AG10803 (cell line): ENCODE measurements around the gene MAPRE2.

ENCODE experiments used
- DNase-seq: peaks from one replicate; pipeline ENCODE4 v3.0.0; 2010; ENCODE audit warnings: low read depth
- H3K4me3 ChIP-seq: 2 replicates; pipeline ENCODE4 v1.5.1; 2011; ENCODE audit warnings: mild to moderate bottlenecking, low read length, control low read depth
- TF ChIP-seq, protein P1 (sequence below): conservative IDR thresholded peaks from 2 replicates; pipeline ENCODE4 v1.5.1; 2011; ENCODE audit warnings: mild to moderate bottlenecking, low read length, control low read depth, inconsistent platforms

The MAPRE2 gene

DNA sequence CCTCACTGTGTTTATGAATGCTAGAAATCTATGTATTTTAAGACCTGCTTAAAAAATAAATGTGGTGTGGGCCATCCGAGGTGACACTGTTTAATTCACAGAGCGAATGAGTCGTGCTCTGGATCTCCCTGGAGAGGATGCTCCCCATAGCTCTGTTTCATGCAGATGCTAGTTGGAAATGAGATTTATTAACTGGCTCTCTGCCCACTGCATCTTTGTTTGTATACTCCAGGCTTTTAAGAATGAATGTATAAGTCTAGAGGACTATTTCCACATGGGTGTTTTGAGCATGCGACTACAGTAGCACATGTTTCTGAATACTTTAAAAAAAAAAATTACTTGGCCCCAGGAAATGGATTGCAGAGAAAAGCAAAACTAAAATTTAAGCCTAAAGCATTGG, 3.9 kb downstream of the MAPRE2 start:
- 0 out of 2 replicates have a peak overlapping the region, but pooled peaks have one; percentile 1 for H3K4me3 ChIP-seq
- TF ChIP-seq, protein P1, sequence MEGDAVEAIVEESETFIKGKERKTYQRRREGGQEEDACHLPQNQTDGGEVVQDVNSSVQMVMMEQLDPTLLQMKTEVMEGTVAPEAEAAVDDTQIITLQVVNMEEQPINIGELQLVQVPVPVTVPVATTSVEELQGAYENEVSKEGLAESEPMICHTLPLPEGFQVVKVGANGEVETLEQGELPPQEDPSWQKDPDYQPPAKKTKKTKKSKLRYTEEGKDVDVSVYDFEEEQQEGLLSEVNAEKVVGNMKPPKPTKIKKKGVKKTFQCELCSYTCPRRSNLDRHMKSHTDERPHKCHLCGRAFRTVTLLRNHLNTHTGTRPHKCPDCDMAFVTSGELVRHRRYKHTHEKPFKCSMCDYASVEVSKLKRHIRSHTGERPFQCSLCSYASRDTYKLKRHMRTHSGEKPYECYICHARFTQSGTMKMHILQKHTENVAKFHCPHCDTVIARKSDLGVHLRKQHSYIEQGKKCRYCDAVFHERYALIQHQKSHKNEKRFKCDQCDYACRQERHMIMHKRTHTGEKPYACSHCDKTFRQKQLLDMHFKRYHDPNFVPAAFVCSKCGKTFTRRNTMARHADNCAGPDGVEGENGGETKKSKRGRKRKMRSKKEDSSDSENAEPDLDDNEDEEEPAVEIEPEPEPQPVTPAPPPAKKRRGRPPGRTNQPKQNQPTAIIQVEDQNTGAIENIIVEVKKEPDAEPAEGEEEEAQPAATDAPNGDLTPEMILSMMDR, result no peak
- DNase-seq, result peak; percentile 61

DNA sequence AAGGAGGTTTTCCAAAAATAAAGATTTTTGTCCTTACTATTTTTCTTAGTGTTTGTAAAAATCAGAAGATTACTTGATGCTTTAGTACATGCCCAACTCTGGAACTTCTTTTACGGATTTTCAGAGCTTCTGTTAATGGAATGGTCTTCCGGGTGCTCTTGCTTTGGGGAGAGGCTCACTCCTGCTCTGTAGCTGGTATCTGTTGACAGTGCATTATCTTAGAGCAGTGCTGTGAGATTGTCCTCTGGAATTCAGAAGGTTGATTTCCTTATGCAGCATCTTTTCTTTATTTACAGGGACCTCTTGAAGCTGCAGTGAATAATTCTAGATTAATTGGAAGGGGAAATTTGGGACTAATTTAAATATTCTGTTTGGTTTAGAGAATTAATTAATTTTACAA, 4.6 kb downstream of the MAPRE2 start:
- no peak for DNase-seq
- H3K4me3 ChIP-seq, result no peak overlapping the region
- TF ChIP-seq, protein P1, result no peak

DNA sequence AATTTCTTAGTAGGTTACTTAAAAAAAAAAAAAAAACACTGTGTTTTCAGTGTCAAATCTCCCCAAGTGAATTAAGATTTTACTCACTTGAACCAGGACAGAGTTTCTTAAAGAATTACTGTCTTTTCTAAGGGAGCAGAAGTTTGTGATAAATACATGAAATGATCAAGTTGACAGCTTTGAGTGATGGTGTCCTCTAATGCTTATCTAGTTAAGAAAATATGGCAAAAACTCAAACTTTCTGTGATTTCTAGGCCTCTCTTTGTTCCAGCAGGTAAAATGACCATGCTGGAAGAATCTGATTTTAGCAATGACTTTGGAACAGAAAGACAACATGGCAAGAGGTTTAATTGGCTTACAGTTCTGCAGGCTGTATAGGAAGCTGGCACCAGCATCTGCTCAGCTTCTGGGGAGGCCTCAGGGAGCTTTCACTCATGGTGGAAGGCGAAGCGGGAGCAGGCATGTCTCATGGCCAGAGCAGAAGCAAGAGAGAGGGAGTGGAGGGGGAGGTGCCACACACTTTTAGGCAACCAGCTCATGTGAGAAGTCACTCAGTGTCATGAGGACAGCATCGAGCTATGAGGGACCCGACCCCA, 6.6 kb downstream of the MAPRE2 start:
- TF ChIP-seq, protein P1, result no peak
- H3K4me3 ChIP-seq, result no peak overlapping the region
- DNase-seq, result no peak

DNA sequence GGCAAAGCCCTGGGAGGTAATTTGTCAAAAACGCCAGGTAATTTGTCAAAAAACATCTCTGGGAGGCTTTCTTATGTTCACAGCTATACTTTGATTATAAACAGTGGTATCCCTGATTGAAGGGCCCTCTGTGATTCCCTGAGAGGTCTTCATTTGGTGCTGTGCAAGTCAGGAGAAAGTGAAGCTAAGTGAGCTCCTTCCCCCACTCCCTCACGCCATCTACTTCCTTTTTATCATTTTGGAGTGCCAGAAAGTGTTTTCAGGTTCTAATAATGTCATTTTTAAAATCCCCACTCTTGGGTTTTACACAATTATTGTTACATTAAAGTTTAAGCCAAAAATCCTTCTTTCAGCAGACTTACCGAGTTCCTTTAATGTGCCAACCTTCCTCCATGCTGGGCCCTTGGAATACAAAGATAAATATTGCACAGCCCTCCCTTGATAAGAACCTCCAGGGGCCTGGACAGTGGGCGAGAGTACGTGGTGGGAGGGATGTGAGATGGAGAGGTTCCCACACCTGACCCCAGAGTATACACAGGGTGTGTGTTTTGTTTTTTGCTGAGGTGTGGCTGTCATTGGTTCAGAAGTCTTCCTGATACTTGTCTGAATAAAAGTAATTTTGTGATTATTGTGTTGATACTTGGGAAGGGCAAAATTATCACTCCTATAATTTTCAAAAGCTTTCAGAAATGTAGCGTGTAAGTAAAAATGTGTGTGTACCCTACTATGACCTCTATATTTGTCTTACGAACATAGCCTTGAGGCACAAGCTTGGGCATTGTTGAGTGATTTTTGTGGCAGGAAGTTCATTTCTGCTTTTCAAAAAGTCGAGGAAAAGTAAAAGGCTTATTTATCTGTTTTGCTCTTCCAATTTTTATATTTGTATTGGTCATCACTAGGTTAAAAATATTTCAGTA, 8.2 kb downstream of the MAPRE2 start:
- DNase-seq, result no peak
- H3K4me3 ChIP-seq, result no peak overlapping the region
- TF ChIP-seq, protein P1, result no peak

DNA sequence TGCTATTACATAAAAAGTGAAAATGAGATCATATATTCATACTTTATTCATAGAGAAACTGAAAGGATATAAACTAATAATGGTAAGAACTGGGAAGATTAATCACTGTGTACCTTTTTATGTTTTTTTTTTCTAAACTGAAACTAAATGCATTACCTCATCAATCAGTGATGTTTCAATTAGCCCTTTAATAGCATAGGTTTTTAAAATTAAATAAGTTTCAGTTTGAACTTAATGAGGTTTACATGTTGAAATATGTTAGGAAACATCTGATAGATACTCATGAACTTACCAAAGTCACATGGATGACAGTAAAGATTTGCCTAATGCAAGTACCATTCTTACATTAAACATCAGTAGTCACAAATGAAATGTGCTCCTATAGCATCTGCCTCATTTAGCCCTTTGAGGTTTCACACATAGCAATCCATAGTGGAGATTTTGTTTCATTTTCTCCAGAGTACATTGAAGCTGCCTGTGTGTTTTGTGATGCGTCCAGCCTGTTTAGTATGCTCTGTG, 8.9 kb downstream of the MAPRE2 start:
- DNase-seq, result no peak
- H3K4me3 ChIP-seq, result no peak overlapping the region
- TF ChIP-seq, protein P1, result no peak

DNA sequence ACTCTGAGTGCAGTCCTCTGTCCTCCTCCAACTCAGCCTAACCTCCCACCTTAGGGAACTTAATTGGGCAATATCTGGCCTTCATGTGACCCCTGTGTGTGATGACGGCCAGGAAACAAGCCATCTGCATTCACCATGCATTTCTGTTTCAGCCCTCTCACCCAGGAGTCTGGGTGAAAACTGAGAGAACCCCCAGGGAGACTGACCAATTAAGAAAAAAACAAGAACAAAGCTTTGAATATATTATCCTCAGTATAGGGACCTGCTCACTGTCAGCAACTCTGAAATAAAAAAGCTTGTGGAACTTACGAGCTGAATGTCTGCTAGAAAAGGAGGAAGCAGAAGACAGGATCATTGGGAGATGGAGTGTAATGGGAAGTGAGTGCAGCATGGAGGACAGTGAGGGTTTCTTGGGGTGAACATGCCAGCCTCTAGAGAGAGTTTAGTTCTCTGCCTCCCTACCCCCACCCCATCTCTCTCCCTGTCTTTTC, 9.5 kb downstream of the MAPRE2 start:
- H3K4me3 ChIP-seq, result no peak overlapping the region
- TF ChIP-seq, protein P1, result no peak
- no peak for DNase-seq
